DMS79 treated with DMSO at 0.1 percent for 48 hours (cell line): Measurements from ENCODE around the gene ATP5F1C.
"Not testable (repeated sequence)": the region's sequence is repeated elsewhere in the genome, so short reads cannot be mapped to it uniquely, and the experiment has no call there.

Experiments used
- DNase-seq: peaks from one replicate; lab custom pipeline; 2025; lab: John Stamatoyannopoulos, UW

ATP5F1C gene

GRCh38 chr10:7794251-7795026 is 6.5 kb downstream of the ATP5F1C start:
- DNase-seq: no peak

DNA sequence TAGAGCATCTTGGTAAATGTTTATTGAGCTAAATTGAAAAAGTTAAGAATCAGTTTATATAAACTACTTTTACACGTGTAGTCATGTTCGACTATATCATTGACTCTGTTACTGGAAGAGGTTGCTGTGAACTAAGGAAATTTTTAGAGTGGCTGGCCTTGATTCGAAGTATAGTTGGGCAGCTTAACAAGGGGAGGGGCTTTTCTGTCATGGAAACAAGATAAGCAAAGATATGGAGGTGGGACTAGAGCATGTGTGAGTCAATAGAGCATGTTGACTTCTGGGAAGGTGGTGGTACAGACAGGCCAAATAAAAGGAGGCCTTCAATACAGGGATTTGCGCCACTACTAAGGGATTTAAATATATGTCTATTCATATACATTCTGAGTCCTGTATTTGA is 7.6 kb downstream of the ATP5F1C start:
- no peak for DNase-seq

- no peak for DNase-seq
These were observed 9.6 kb downstream of the ATP5F1C start for GRCh38 chr10:7797582-7797981.

DNA sequence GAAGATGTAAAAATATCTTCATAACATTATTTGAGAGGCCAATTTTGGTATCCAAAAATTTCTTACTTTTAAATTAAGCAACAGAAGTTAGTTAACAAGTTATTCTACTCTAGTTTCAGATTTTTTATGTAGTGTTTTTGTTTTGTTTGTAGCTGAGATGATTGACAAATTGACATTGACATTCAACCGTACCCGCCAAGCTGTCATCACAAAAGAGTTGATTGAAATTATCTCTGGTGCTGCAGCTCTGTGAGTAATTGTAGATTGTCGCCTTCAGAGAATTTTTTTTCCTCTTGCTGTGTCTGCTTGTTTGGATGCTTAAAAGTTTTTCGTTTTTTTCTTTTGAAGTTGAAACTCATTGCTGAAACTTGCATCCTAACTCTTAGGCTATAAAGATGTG is 14.6 kb downstream of the ATP5F1C start:
- DNase-seq: no peak

- no peak for DNase-seq
These were observed 16.2 kb downstream of the ATP5F1C start for GRCh38 chr10:7804216-7804615.

- no peak for DNase-seq
These were observed 16.8 kb downstream of the ATP5F1C start for GRCh38 chr10:7804741-7805140.

DNA sequence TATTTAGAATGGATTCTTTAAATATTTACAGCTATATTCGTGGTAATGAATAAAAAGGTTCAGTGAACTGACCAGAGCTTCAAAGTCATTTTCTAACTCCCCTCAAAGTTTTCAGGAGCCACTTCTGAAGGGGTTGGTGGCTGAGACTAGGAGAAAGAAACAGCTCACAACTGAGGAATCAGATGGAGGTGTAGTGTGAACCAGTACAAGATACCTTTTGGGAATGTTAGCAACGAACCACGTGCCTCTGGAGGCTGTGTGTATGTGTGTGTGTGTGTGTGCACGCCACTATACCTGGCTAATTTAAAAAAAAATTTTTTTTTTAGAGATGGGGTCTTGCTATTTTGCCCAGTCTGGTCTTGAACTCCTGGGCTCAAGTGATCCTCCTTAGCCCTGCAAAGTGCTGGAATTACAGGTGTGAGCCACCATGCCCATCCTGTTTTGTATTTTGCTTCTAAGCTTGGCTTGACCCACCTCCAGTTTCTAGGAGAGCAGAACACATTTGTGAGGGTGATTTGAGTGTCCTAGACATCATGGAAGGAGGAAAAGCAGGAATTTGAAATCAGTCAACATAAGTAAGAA is 20.8 kb downstream of the ATP5F1C start:
- DNase-seq: no peak

DNA sequence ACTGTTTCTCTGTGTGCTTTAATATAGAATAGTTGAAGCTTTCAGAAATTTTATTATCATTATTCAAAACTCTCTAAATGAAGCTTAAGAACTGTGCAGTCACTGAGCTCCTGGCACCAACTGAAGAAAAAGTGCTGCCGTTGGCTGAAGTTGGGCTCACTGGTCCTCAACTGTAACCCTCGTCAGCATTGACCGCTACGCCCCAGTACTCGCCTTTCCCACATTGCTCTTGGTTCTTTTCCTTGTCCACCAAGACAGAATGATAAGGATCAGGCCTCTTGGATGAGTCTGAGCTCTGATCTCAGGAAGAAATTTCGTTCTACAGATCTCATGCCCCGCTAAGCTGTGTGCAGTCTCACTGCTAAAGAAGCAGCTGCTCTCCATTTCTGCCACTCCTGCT is 22.5 kb downstream of the ATP5F1C start:
- no peak for DNase-seq

DNA sequence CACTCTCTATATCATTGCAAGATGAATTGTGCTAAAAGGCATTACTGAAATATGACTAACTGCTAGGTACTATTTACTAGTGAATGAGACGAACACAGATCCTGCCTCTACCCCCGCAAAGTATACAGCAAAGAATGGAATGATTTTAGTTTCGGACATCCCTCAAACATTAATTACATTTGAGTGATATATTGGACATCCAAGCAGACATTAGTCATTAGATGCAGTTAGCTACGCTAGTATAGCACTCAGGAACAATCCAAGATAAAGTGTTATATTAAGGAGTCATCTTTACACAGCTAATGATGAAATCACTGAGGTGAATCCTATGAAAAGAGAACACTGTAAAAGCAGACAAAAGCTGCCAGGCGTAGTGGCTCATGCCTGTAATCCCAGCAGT is 23.0 kb downstream of the ATP5F1C start:
- no peak for DNase-seq

DNA sequence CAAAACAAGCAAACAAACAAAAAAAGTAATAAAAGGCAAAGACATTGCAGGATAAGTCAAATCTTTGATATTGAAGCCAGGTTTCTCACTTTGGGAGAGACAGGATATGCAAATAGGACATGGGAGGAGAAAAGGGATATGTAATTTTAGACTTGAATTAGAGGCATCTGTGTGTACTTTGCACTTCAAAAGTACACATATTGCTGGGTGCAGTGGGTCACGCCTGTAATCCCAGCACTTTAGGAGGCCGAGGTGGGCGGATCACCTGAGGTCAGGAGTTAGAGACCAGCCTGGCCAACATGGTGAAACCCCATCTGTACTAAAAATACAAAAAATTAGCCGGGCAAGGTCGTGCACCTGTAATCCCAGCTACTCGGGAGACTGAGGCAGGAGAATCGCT is 23.8 kb downstream of the ATP5F1C start:
- DNase-seq: not testable (repeated sequence)

GRCh38 chr10:7813481-7813880 is 25.5 kb downstream of the ATP5F1C start:
- no peak for DNase-seq

GRCh38 chr10:7817576-7817975 is 29.6 kb downstream of the ATP5F1C start:
- DNase-seq: no peak

- no peak for DNase-seq
These were observed 30.0 kb downstream of the ATP5F1C start for GRCh38 chr10:7817984-7818294.

DNA sequence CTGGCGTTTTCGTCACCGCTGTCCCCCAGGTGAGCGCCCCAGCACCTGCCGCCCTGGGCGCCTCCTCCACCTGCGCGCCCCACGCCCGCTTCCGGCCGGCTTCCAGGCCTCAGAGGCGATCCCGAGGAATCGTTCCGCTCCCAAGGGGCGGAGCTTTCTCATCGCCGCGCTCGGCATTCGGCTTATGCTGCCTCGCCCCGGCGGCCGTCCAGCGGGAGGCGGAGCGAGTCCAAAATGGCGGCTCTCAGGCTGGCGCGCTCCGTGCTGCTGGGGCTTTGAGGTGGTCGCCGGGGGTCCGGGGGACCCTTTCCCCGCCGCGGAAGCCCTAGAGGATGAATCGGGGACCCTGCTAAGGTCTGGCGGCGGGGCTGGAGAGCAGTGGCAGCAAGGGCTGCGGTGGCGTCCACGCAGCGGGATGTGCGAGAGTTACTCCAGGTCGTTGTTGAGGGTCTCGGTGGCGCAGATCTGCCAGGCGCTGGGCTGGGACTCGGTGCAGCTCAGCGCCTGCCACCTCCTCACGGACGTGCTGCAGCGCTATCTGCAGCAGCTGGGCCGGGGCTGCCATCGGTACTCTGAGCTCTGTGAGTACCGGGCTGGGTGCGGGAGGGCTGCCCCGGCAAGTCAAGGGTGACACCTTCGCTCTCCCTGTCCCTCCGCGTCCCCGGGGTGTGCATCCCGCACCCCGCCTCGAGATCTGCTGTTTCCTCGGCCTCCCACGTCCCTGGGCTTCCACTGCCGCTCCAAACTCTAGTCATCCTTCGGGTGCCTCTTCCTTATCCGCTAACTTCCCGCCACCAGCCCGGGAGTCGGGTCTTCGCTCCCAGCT is 30.5 kb downstream of the ATP5F1C start, which contains the start of gene TAF3:
TSS of gene TAF3 (plus strand) at position 211 of the 826 bp plus-strand sequence. CDS start at position 416, 205 bp downstream.
- DNase-seq: peak; percentile 63

GRCh38 chr10:7819121-7819460 is 31.1 kb downstream of the ATP5F1C start:
- DNase-seq: peak; percentile 6

DNA sequence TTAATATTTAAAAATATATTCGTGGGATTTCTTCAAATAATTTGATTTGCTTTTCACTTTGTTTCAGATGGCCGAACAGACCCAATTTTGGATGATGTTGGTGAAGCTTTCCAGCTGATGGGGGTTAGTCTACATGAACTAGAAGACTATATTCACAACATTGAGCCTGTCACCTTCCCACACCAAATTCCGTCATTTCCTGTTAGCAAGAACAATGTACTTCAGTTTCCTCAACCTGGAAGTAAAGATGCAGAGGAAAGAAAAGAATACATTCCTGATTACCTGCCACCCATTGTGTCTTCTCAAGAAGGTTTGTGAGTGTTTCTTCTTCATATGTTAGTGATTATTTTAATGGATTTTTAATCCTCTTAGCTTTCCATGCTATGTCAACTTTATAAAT is 36.3 kb downstream of the ATP5F1C start:
- DNase-seq: no peak

- no peak for DNase-seq
These were observed 39.0 kb downstream of the ATP5F1C start for GRCh38 chr10:7826971-7827370.

DNA sequence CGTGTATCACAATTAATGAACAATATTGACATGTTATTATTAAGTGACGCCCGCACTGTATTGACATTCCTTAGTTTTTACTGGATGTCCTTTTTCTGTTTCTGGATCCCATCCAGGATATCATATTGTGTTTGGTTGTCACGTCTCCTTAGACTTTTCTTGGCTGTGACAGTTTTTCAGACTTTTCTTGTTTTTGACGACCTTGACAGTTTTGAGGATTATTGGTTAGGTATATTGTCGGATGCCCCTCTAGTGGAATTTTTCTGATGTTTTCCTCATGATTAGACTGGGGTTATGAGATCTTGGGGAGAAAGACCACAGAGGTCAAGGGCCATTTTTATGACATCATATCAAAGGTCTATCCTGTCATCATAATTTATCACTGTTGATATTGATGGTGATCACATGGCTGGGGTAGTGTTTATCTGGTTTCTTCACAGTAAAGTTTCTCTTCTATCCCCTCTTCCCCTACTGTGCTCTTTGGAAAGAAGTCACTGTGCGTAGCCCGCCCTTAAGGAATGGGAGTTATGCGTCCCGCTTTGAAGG is 41.4 kb downstream of the ATP5F1C start:
- no peak for DNase-seq

GRCh38 chr10:7832060-7832459 is 44.1 kb downstream of the ATP5F1C start:
- no peak for DNase-seq

DNA sequence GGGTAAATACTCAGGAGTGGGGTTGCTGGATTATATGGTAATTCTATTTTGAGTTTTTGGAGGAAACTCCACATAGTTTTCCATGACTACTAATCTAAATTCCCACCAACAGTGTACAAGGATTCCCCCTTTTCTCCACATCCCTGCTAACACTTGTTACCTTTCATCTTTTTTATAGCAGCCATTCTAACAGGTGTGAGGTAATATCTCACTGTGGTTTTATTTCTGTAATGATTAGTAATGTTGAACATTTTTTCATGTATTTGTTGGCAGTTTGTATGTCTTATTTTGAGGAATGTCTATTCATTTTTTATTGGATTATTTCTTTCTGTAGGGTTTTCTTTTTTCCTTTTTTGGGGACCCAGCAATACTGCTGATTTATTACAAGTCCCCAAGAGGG is 45.2 kb downstream of the ATP5F1C start:
- DNase-seq: no peak

GRCh38 chr10:7834262-7834661 is 46.3 kb downstream of the ATP5F1C start:
- no peak for DNase-seq

GRCh38 chr10:7836571-7836970 is 48.6 kb downstream of the ATP5F1C start:
- DNase-seq: no peak

- DNase-seq: no peak
These were observed 58.6 kb downstream of the ATP5F1C start for GRCh38 chr10:7846591-7846990.
